Germinal center (tissue), 1 donor: ENCODE data around the gene CERS6.

Source experiments
- DNase-seq: peaks from one replicate; pipeline ENCODE4 v3.0.0; 2012; ENCODE audit warnings: mixed read lengths, low spot score

The CERS6 gene

GRCh38 chr2:168602846-168603401 is 146.9 kb downstream of the CERS6 start:
- no peak for DNase-seq

DNA sequence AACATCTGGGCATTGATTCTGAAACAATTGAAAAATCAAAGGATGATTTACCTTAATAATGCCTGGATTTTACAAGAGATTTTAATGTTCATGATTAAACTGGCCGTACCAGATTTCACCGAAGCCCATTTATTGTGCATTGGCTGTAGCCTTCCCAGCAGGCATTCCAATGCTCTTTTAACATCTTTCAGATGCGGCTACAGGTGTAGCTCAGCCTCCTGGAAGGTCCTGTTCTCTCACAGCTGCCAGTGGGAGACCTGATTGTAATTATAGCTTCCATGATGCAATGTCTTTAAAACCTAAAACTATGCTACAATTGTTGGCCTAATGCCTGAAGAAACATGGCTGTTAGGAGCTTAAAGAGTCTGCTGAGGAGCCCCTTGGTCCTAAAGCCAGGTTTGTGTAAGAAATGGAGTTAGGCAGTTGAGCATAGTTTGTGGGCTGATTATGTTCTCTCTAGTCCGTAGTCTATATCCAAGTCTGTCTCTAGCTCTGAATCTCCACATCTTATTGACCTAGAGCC is 147.4 kb downstream of the CERS6 start:
- DNase-seq: no peak

DNA sequence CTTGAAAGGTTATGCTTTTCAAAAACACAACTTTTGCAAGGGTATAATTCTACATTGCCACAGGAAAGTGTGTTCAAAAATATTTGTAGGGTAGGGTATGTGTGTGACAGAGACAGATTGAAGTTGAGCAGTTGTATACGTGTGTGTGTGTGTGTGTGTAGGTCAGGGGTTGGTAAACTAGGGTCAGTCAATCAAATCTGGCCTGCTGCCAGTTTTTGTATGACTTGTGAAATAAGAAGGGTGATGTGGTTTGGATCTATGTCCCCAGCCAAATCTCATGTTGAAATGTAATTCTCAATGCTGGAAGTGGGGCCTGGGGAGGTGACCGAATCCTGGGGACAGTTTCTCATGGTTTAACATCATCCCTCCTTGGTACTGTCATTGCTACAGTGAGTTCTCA is 148.2 kb downstream of the CERS6 start:
- no peak for DNase-seq

- no peak for DNase-seq
These were observed 151.9 kb downstream of the CERS6 start for GRCh38 chr2:168607992-168608391.

GRCh38 chr2:168608796-168609195 is 152.7 kb downstream of the CERS6 start:
- DNase-seq: no peak

DNA sequence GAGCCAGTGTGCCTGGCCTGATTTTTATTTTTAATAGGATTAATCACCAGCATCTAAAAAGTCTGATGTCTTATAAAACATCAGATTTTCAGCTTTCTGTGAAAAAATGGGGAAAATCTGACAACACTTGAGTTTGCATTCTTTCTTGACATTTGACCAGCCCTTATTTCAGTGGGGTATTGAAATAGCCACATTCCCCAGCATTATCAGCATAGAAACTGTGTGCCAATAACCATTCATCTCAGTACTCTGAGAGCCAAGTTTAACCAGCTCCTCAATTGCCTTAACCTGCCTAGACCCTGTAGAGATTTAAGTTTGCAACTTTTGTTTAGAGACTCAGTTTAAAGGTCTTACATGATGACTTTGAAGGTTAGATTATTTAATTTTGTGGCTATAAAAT is 155.0 kb downstream of the CERS6 start:
- DNase-seq: no peak

- no peak for DNase-seq
These were observed 156.0 kb downstream of the CERS6 start for GRCh38 chr2:168611896-168612650.

DNA sequence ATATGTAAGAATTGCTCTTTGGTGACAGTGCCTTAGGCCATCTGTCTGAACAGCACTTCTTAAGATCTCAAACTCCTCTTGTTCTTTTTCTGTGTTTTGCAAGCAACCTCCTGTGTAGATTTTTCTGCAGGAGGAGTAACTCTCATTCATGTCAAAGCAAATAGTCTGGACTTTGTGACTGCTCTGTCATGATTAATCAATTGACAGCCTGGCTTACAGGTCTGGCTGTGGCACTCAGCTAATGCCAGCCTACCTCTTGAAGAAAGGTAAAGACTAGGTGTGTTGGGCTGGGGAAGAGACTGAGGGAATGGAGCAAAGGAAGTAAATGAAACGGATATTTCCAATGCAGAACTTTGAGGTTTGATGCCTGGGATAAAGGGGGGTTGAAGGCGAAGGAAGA is 156.6 kb downstream of the CERS6 start:
- DNase-seq: no peak

DNA sequence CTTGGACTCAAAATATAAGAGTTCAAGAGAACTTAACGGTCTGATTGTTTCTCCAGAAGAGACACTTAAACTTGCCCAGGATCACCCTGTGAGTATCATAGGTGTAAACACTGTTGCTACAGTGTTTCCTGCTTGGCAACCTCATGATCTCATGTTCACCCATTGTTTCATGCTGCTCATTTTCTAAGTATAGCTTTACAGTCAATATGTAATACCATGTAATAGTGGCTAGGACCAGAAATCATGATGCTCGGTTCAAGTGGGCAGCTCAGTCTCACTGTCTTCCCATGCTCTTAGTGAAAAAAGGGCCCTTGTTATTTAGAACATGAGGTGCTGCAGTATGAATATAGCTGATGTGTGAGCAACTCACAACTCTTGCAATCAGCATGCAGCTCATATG is 157.5 kb downstream of the CERS6 start:
- DNase-seq: no peak

- peak; percentile 14 for DNase-seq
These were observed 158.3 kb downstream of the CERS6 start for GRCh38 chr2:168614172-168615018.

DNA sequence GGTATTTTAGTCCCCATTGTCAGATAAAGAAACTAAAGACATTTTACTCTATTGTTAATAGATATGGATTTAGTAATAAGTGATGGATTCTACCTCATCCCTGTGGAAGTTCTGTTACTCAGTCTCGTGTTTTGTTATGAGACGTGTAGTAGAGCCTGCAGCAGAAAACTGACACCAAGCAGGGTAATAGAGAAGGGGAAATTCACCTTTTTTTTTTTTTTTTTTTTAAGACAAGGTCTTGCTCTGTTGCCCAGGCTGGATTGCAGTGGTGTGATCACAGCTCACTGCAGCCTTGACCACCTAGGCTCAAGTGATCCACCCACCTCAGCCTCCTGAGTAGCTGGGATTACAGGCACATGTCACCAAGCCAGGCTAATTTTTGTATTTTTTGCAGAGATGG is 164.5 kb downstream of the CERS6 start:
- no peak for DNase-seq

DNA sequence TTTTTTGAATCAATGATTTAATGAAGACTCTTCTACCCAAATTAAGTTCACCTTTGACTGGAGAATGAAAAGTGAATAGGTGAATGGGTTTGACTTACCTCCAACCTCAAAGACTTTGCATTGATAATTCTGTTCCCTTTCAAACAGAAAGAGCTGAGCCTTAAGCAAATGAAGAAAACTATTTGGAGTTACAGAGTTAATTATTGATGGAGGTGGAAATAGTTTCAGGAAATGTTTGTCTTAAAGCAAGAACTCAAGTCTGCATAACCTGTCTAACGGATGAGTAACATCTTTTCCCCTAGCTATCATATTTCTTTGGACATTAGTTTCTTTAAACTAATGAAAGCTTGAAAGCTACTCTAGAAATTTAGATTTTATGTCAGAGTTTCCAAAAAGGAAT is 166.5 kb downstream of the CERS6 start:
- no peak for DNase-seq

DNA sequence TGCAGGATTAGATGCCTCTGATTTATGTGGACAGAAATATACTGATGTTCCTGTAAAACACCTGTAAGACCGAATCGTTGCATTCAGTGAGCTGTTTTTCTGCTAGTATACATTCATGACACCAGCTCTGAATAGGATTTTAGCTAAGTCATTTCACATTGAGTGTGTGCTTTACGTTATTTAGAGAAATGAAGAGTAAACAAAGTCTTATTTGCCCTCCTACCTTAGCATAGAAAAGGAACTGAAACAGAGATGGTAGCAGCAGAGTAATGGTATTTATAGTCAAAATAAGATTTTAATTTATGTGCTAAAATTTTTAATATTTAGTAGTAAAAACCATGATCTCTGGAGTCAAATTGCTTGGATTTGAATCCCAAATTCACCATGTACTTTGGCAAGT is 168.0 kb downstream of the CERS6 start:
- DNase-seq: no peak

- no peak for DNase-seq
These were observed 170.0 kb downstream of the CERS6 start for GRCh38 chr2:168626096-168626495.

- no peak for DNase-seq
These were observed 170.6 kb downstream of the CERS6 start for GRCh38 chr2:168626647-168627046.

DNA sequence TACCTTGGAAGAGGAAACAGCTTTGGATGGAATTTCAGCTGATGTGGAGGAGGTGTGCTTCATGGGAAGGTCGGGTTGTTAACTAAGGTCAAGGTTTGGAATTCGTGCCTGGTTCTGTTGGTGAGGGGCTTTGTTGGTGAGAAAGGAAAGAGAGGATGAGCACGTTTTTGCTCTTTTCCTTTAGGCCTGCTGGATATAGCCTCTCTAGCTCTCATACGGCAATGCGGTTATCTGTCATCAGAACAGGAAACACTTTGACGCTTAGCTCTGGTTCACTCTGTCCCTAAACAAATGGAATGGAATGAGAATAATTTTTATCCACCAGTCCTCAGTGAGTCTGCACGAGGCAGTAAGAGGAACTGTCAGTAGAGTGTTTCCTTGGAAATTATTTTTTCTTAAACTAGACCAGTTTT is 176.6 kb downstream of the CERS6 start:
- no peak for DNase-seq

- DNase-seq: no peak
These were observed 177.1 kb downstream of the CERS6 start for GRCh38 chr2:168633200-168633599.

DNA sequence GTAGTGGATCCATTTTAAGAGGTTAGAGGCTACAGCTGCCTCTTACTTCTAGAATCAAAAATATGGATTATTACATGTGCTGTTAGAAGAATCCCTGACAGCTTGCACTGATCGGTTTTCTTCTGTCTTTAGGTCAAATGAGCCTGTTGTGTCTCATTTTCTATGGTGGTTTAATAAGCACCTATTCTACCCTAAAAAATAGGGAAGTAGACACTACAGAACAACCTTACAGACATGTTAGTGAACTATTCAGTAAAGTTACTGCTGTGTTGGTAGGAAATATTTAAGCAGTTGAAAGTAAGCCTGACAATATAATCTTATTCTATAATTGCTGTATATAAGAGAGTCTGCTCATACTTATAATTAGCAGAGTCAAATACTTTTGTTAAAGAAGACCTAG is 177.8 kb downstream of the CERS6 start:
- no peak for DNase-seq

- DNase-seq: no peak
These were observed 179.0 kb downstream of the CERS6 start for GRCh38 chr2:168635065-168635577.

GRCh38 chr2:168639018-168639417 is 182.9 kb downstream of the CERS6 start:
- DNase-seq: no peak

DNA sequence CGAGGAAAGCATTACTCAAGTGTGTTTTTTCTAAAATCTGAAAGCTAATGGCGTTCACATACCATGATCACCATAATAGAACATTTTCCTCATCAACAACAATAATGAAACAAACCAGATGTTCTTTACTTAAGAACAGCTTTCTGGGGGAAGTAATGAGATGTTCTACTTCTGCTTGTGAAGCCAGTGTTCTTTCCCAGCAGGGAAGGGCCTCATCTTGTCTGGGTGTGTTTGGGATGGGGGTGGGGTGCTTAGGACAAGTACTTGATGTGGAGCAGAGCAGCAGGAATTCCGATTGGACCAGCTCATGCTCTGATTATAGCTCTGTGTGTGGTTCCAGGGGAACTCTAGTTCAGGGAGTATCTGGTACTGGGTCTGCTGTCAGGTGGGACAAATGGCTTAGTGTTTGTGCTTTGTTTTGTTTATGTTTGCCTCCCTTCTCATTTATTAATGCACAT is 183.4 kb downstream of the CERS6 start:
- no peak for DNase-seq

DNA sequence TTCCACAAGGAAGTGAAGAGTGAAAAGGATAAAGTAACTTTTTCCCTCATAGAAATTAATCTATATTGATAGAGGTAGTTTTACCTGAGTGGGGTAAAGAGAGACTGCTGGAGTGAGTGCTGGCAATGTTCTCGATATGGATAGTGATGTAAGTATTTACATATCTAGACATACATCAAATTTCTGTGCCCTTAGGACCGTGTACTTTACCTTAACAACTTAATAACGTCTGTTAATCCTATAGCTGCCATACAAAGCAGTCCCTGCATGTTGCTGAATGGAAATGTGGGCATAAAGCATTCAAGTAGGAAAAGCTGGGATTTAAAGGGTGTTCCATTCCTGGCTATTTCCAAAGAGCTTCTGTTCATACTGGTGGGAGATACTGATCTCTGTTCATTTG is 184.0 kb downstream of the CERS6 start:
- no peak for DNase-seq

DNA sequence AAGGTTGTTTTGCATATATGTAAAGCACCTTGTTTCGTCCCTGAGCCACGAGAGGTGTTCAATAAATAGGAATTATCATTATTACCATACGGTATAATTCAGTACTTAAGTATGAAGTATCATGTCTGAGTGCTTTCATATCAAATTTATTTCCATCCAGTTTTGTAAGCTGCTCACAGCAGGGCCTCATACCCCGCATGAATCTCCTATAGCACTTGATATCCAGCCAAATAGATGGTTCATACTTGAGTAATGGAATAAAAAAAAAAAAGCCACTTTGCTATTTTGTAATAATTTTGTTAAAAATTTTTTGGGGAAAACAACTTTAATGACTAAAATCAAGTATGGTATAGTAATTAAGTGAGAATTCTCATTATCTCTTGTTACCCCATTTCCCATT is 185.6 kb downstream of the CERS6 start:
- DNase-seq: no peak
